Measurements from ENCODE around the gene GNAT1. TPM values are rescaled to one million over a fixed set of nuclear protein-coding genes. Genes with fewer than 3 reads are reported as not detected.

GNAT1 gene
- total and polyA plus RNA-seq, 2 of the 13 experiments (the other 11 are each of a cell fraction or from before 2014, with no cell fraction given): 0.15 TPM; not detected in 1

- TF ChIP-seq MAZ (IDR thresholded peaks at IDR 0.05; ENCODE audit: borderline replicate concordance, low read depth, low read length) (peak; percentile 80; the same call in 1 of the 2 replicates), MAZ (CRISPR knock-in tag; IDR thresholded peaks at IDR 0.05; ENCODE audit: low read depth) (peak; percentile 85), REL (CRISPR knock-in tag; conservative IDR thresholded peaks at IDR 0.05) (0 out of 2 replicates have a peak, but pooled peaks have one; percentile 61), ZNF614 (CRISPR knock-in tag; IDR thresholded peaks at IDR 0.05; ENCODE audit: borderline replicate concordance) (0 out of 2 replicates have a peak, but pooled peaks have one; percentile 34), ZSCAN21 (CRISPR knock-in tag; IDR thresholded peaks at IDR 0.05; ENCODE audit: borderline replicate concordance) (peak; percentile 24; the same call in 1 of the 2 replicates), ZBTB21 (CRISPR knock-in tag; IDR thresholded peaks at IDR 0.05) (peak; percentile 77), MXI1 (IDR thresholded peaks at IDR 0.05; ENCODE audit: borderline replicate concordance, low read depth, low read length) (peak; percentile 48; the same call in 1 of the 3 replicates), STAG1 (CRISPR knock-in tag; IDR thresholded peaks at IDR 0.05) (peak; percentile 99), ZNF740 (CRISPR knock-in tag; IDR thresholded peaks at IDR 0.05) (peak; percentile 99), ARID4A (CRISPR knock-in tag; IDR thresholded peaks at IDR 0.05; ENCODE audit: borderline replicate concordance) (no peak), ZNF609 (CRISPR knock-in tag; IDR thresholded peaks at IDR 0.05; ENCODE audit: borderline replicate concordance) (peak; percentile 41; the same call in 1 of the 2 replicates), GTF3A (CRISPR knock-in tag; conservative IDR thresholded peaks at IDR 0.05) (peak; percentile 92; the same call in 1 of the 2 replicates), ZNF605 (CRISPR knock-in tag; IDR thresholded peaks at IDR 0.05) (0 out of 2 replicates have a peak, but pooled peaks have one; percentile 10), SYNCRIP (IDR thresholded peaks at IDR 0.05; ENCODE audit: insufficient read depth, low read depth, low read length) (no peak), POGK (CRISPR knock-in tag; conservative IDR thresholded peaks at IDR 0.05) (0 out of 2 replicates have a peak, but pooled peaks have one; percentile 46), ZNF12 (CRISPR knock-in tag; IDR thresholded peaks at IDR 0.05) (peak; percentile 31; the same call in 1 of the 2 replicates)
Observed at GRCh38 chr3:50194128-50194902, 2.9 kb downstream of the GNAT1 start (continued).

Data from HepG2 (cell line).